K562 (cell line): Measurements from ENCODE around the gene E2F1. TPM values are rescaled to one million over a fixed set of nuclear protein-coding genes. Genes with fewer than 3 reads are reported as not detected.

Experiments used
- CC2D1A ChIP-seq: fragments of 450-650 bp; IDR thresholded peaks from 2 replicates; pipeline ENCODE4 v1.6.1; 2017; ENCODE audit warnings: mild to moderate bottlenecking
- CSDE1 ChIP-seq, 2 experiments: fragments of 450-650 bp; IDR thresholded peaks; 2 replicates each; pipeline ENCODE4 v1.6.1; 2016; ENCODE audit warnings: mild to moderate bottlenecking in 1 of 2
- CTCFL ChIP-seq: IDR thresholded peaks from 2 replicates; pipeline ENCODE4 v1.6.1; 2011; ENCODE audit warnings: borderline replicate concordance, low read depth, mild to moderate bottlenecking, moderate library complexity, low read length; ENCODE audit not compliant: insufficient read depth, poor library complexity, severe bottlenecking
- GABPB2 ChIP-seq: fragments of 250-450 bp; sonication (Bioruptor Pico); conservative IDR thresholded peaks from 2 replicates; pipeline ENCODE4 v1.5.1; 2021; ENCODE audit warnings: mild to moderate bottlenecking
- MAZ ChIP-seq, 2 experiments: fragments of 450-650 bp in 1 of 2; sonication (generic) in 1 of 2; formaldehyde crosslinking; IDR thresholded peaks in 1 of 2; conservative IDR thresholded peaks in 1 of 2; 2 replicates each; pipeline versions ENCODE4 v1.4.0 to v1.5.0; 2020; ENCODE audit warnings: mild to moderate bottlenecking in 1 of 2, missing genetic modification reagents in 1 of 2
- PCBP2 ChIP-seq: fragments of 200-400 bp; formaldehyde crosslinking; IDR thresholded peaks from 2 replicates; pipeline ENCODE4 v1.6.1; 2018; ENCODE audit warnings: low read length, low read depth, mild to moderate bottlenecking, moderate library complexity; ENCODE audit not compliant: poor library complexity, severe bottlenecking
- SOX6 ChIP-seq: fragments of 450-650 bp; IDR thresholded peaks from 2 replicates; pipeline ENCODE4 v1.6.1; 2014; ENCODE audit warnings: mild to moderate bottlenecking
- ZFP30 ChIP-seq: fragments of 250-450 bp; sonication (Bioruptor Pico); IDR thresholded peaks from 2 replicates; pipeline ENCODE4 v1.8.0; 2022; ENCODE audit warnings: moderate library complexity, mild to moderate bottlenecking, inconsistent platforms, borderline replicate concordance
- ZNF324 ChIP-seq: fragments of 250-450 bp; sonication (Bioruptor Pico); IDR thresholded peaks from 2 replicates; pipeline ENCODE4 v1.4.0; 2020; ENCODE audit warnings: mild to moderate bottlenecking
- ZNF644 ChIP-seq: fragments of 200-800 bp; sonication (Bioruptor generic); IDR thresholded peaks from 2 replicates; pipeline ENCODE4 v1.6.1; 2016; ENCODE audit warnings: low read depth, missing genetic modification characterization, missing compliant biosample characterization
- polyA plus RNA-seq, 8 experiments: library from polyadenylated mRNA; depleted of rRNA in 4 of 8; stranded (reverse) in 5 of 8; unstranded in 3 of 8; fragments of >200 nt; fragmentation: Nextera tagmentation in 2 of 8; fragmentation: Illumina TruSeq in 1 of 8; extraction: Ambion mirVana in 2 of 8; extraction: Trizol in 1 of 8; gene quantifications; 2 replicates each; pipeline versions ENCODE4 v1.2.1 to v1.2.3, GENCODE V29; 2011 to 2014; ENCODE audit warnings: inconsistent platforms in 1 of 8, missing spikeins in 1 of 8
- total RNA-seq, 7 experiments: library from RNA; depleted of rRNA in 6 of 7; stranded (reverse); fragments of >200 nt in 6 of 7; fragmentation: Illumina TruSeq in 2 of 7; extraction: Trizol in 2 of 7; gene quantifications; 2 replicates each; pipeline versions ENCODE4 v1.2.1 to v1.2.3, GENCODE V29; 2011 to 2021; ENCODE audit warnings: low replicate concordance in 1 of 7
- TF ChIP-seq, protein P1 (sequence below): fragments of 250-450 bp; sonication (Bioruptor Pico); IDR thresholded peaks from 2 replicates; pipeline ENCODE4 v1.5.0; 2020; ENCODE audit warnings: mild to moderate bottlenecking
- TF ChIP-seq, protein P2 (sequence below): fragments of 250-450 bp; sonication (Bioruptor Pico); IDR thresholded peaks from 2 replicates; pipeline ENCODE4 v1.8.0; 2021; ENCODE audit warnings: borderline replicate concordance, mild to moderate bottlenecking, moderate library complexity; ENCODE audit not compliant: poor library complexity, severe bottlenecking
- TF ChIP-seq, protein P3 (sequence below): sonication (generic); formaldehyde crosslinking; IDR thresholded peaks from 2 replicates; pipeline ENCODE4 v1.8.0; 2022; ENCODE audit warnings: missing genetic modification reagents, mild to moderate bottlenecking, borderline replicate concordance
- TF ChIP-seq, protein P4 (sequence below), 2 experiments: fragments of 450-650 bp in 1 of 2; sonication (generic) in 1 of 2; formaldehyde crosslinking; conservative IDR thresholded peaks; 2 replicates each; pipeline versions ENCODE4 v1.4.0 to v1.8.1; 2020 to 2022; ENCODE audit warnings: mild to moderate bottlenecking in 1 of 2, missing genetic modification reagents in 1 of 2
- TF ChIP-seq, protein P5 (sequence below), 2 experiments: fragments of 450-650 bp; IDR thresholded peaks; 2 replicates each; pipeline ENCODE4 v1.6.1; 2018; ENCODE audit warnings: mild to moderate bottlenecking in 2 of 2, low read depth in 1 of 2; ENCODE audit not compliant: partially characterized antibody in 2 of 2

E2F1 gene
- total and polyA plus RNA-seq, 9 of the 15 experiments (the other 6 are each of a cell fraction or from before 2014, with no cell fraction given): 0.14 to 30.6 (median 13.1) TPM

GRCh38 chr20:33689973-33690372 lies 3.8 kb upstream of the E2F1 start (continued):
- TF ChIP-seq, protein P1, sequence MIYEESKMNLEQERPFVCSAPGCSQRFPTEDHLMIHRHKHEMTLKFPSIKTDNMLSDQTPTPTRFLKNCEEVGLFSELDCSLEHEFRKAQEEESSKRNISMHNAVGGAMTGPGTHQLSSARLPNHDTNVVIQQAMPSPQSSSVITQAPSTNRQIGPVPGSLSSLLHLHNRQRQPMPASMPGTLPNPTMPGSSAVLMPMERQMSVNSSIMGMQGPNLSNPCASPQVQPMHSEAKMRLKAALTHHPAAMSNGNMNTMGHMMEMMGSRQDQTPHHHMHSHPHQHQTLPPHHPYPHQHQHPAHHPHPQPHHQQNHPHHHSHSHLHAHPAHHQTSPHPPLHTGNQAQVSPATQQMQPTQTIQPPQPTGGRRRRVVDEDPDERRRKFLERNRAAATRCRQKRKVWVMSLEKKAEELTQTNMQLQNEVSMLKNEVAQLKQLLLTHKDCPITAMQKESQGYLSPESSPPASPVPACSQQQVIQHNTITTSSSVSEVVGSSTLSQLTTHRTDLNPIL (CRISPR knock-in tag): no peak
- TF ChIP-seq, protein P2, sequence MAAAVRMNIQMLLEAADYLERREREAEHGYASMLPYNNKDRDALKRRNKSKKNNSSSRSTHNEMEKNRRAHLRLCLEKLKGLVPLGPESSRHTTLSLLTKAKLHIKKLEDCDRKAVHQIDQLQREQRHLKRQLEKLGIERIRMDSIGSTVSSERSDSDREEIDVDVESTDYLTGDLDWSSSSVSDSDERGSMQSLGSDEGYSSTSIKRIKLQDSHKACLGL (CRISPR knock-in tag): no peak
- TF ChIP-seq ZNF644 (tag): no peak
- peak; percentile 88 for TF ChIP-seq SOX6
- TF ChIP-seq CC2D1A: no peak; the same call in 1 of the 2 replicates
- peak; percentile 72 to 94; a peak in 3 of 4 replicates for TF ChIP-seq MAZ (CRISPR knock-in tag; conservative IDR thresholded peaks at IDR 0.05 in 1 of 2, IDR thresholded peaks at IDR 0.05 in 1 of 2)
- no peak for TF ChIP-seq ZFP30 (CRISPR knock-in tag)
- TF ChIP-seq GABPB2: no peak
- TF ChIP-seq CSDE1 (IDR thresholded peaks at IDR 0.05): no peak
- TF ChIP-seq, protein P3, sequence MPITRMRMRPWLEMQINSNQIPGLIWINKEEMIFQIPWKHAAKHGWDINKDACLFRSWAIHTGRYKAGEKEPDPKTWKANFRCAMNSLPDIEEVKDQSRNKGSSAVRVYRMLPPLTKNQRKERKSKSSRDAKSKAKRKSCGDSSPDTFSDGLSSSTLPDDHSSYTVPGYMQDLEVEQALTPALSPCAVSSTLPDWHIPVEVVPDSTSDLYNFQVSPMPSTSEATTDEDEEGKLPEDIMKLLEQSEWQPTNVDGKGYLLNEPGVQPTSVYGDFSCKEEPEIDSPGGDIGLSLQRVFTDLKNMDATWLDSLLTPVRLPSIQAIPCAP (CRISPR knock-in tag): no peak
- no peak for TF ChIP-seq CTCFL
- TF ChIP-seq, protein P4, sequence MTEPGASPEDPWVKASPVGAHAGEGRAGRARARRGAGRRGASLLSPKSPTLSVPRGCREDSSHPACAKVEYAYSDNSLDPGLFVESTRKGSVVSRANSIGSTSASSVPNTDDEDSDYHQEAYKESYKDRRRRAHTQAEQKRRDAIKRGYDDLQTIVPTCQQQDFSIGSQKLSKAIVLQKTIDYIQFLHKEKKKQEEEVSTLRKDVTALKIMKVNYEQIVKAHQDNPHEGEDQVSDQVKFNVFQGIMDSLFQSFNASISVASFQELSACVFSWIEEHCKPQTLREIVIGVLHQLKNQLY (CRISPR knock-in tag; conservative IDR thresholded peaks at IDR 0.05): no peak
- no peak for TF ChIP-seq PCBP2
- TF ChIP-seq, protein P5, sequence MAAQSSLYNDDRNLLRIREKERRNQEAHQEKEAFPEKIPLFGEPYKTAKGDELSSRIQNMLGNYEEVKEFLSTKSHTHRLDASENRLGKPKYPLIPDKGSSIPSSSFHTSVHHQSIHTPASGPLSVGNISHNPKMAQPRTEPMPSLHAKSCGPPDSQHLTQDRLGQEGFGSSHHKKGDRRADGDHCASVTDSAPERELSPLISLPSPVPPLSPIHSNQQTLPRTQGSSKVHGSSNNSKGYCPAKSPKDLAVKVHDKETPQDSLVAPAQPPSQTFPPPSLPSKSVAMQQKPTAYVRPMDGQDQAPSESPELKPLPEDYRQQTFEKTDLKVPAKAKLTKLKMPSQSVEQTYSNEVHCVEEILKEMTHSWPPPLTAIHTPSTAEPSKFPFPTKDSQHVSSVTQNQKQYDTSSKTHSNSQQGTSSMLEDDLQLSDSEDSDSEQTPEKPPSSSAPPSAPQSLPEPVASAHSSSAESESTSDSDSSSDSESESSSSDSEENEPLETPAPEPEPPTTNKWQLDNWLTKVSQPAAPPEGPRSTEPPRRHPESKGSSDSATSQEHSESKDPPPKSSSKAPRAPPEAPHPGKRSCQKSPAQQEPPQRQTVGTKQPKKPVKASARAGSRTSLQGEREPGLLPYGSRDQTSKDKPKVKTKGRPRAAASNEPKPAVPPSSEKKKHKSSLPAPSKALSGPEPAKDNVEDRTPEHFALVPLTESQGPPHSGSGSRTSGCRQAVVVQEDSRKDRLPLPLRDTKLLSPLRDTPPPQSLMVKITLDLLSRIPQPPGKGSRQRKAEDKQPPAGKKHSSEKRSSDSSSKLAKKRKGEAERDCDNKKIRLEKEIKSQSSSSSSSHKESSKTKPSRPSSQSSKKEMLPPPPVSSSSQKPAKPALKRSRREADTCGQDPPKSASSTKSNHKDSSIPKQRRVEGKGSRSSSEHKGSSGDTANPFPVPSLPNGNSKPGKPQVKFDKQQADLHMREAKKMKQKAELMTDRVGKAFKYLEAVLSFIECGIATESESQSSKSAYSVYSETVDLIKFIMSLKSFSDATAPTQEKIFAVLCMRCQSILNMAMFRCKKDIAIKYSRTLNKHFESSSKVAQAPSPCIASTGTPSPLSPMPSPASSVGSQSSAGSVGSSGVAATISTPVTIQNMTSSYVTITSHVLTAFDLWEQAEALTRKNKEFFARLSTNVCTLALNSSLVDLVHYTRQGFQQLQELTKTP (IDR thresholded peaks at IDR 0.05; ENCODE audit: low read depth in 1 of 2, partially characterized antibody in 2 of 2): peak in 1 of 2 experiments; percentile 47
- no peak for TF ChIP-seq ZNF324
